Mesenchymal stem cell (in vitro differentiated cells and primary cell): ENCODE results near the gene PRKAG2.

Source experiments
- DNase-seq: peaks from one replicate; pipeline ENCODE4 v3.0.0-alpha.2; 2013
- H2AFZ ChIP-seq: one replicate; pipeline ENCODE4 v1.6.1; 2013; ENCODE audit warnings: low read depth, mild to moderate bottlenecking, control low read depth, inconsistent platforms, low read length, moderate library complexity
- H2AK5ac ChIP-seq: 2 replicates; pipeline ENCODE4 v1.6.1; 2013; ENCODE audit warnings: low read length, moderate library complexity, mild to moderate bottlenecking, inconsistent platforms; ENCODE audit not compliant: severe bottlenecking
- H2BK120ac ChIP-seq: one replicate; pipeline ENCODE4 v1.6.1; 2013; ENCODE audit warnings: low read depth, mild to moderate bottlenecking, inconsistent platforms, low read length, moderate library complexity
- H2BK12ac ChIP-seq, 2 experiments: one replicate each; pipeline ENCODE4 v1.6.1; 2013; ENCODE audit warnings: inconsistent platforms in 2 of 2, low read length in 2 of 2, mild to moderate bottlenecking in 2 of 2, moderate library complexity in 2 of 2, control low read depth in 1 of 2
- H2BK15ac ChIP-seq: one replicate; pipeline ENCODE4 v1.6.1; 2013; ENCODE audit warnings: mild to moderate bottlenecking, low read depth, inconsistent platforms; ENCODE audit not compliant: poor library complexity, severe bottlenecking
- H2BK5ac ChIP-seq: 2 replicates; pipeline ENCODE4 v1.6.1; 2013; ENCODE audit warnings: low read depth, mild to moderate bottlenecking, low read length, control low read depth, inconsistent platforms; ENCODE audit not compliant: poor library complexity, severe bottlenecking
- H3K14ac ChIP-seq, 2 experiments: one replicate each; pipeline ENCODE4 v1.6.1; 2013; ENCODE audit warnings: inconsistent platforms in 2 of 2, low read length in 2 of 2, control low read depth in 1 of 2, mild to moderate bottlenecking in 1 of 2, moderate library complexity in 1 of 2
- H3K18ac ChIP-seq, 2 experiments: one replicate each; pipeline ENCODE4 v1.6.1; 2013; ENCODE audit warnings: inconsistent platforms in 2 of 2, low read length in 2 of 2, control low read depth in 1 of 2, low read depth in 1 of 2, mild to moderate bottlenecking in 1 of 2
- H3K23ac ChIP-seq, 2 experiments: one replicate each; pipeline ENCODE4 v1.6.1; 2013; ENCODE audit warnings: inconsistent platforms in 2 of 2, low read length in 2 of 2, mild to moderate bottlenecking in 2 of 2, moderate library complexity in 2 of 2, control low read depth in 1 of 2
- H3K27ac ChIP-seq: 2 replicates; pipeline ENCODE4 v1.5.1; 2013; ENCODE audit warnings: mild to moderate bottlenecking, moderate library complexity, low read length, control low read depth, inconsistent platforms; ENCODE audit not compliant: poor library complexity, severe bottlenecking
- H3K27me3 ChIP-seq, 2 experiments: 2 replicates each; pipeline versions ENCODE4 v1.6.1 to v1.7.0; 2013; ENCODE audit warnings: low read length in 2 of 2, mild to moderate bottlenecking in 2 of 2, moderate library complexity in 2 of 2, control low read depth in 1 of 2, inconsistent platforms in 1 of 2; ENCODE audit not compliant: control insufficient read depth in 1 of 2, insufficient read depth in 1 of 2
- H3K36me3 ChIP-seq, 2 experiments: 2 replicates each; pipeline versions ENCODE4 v1.6.1 to v1.7.0; 2013; ENCODE audit warnings: low read length in 2 of 2, control low read depth in 1 of 2, inconsistent platforms in 1 of 2, low read depth in 1 of 2, mild to moderate bottlenecking in 1 of 2; ENCODE audit not compliant: insufficient read depth in 2 of 2, control insufficient read depth in 1 of 2
- H3K4ac ChIP-seq, 2 experiments: one replicate each; pipeline ENCODE4 v1.6.1; 2013; ENCODE audit warnings: inconsistent platforms in 2 of 2, low read length in 2 of 2, mild to moderate bottlenecking in 2 of 2, moderate library complexity in 2 of 2, control low read depth in 1 of 2, low read depth in 1 of 2
- H3K4me1 ChIP-seq: 2 replicates; pipeline ENCODE4 v1.6.1; 2013; ENCODE audit warnings: low read depth, low read length, control low read depth; ENCODE audit not compliant: control insufficient read depth, insufficient read depth
- H3K4me2 ChIP-seq: 2 replicates; pipeline ENCODE4 v1.6.1; 2013; ENCODE audit warnings: low read length, mild to moderate bottlenecking, inconsistent platforms; ENCODE audit not compliant: poor library complexity, severe bottlenecking
- H3K4me3 ChIP-seq, 2 experiments: 2 replicates each; pipeline versions ENCODE4 v1.5.1 to v1.7.0; 2013; ENCODE audit warnings: low read length in 2 of 2, mild to moderate bottlenecking in 2 of 2, control low read depth in 1 of 2, low read depth in 1 of 2; ENCODE audit not compliant: insufficient read depth in 1 of 2
- H3K79me1 ChIP-seq: replicated peaks from 2 replicates; pipeline ENCODE4 v1.6.1; 2013; ENCODE audit warnings: mild to moderate bottlenecking, control low read depth, low read length, inconsistent platforms; ENCODE audit not compliant: poor library complexity, severe bottlenecking
- H3K9ac ChIP-seq: 2 replicates; pipeline ENCODE4 v1.7.0; 2013; ENCODE audit warnings: mild to moderate bottlenecking, low read length, moderate library complexity
- H3K9me3 ChIP-seq: 2 replicates; pipeline ENCODE4 v1.7.0; 2013; ENCODE audit warnings: mild to moderate bottlenecking, low read length; ENCODE audit not compliant: control insufficient read depth
- H4K8ac ChIP-seq: one replicate; pipeline ENCODE4 v1.6.1; 2013; ENCODE audit warnings: inconsistent platforms, mild to moderate bottlenecking, low read length, moderate library complexity
- H4K91ac ChIP-seq: one replicate; pipeline ENCODE4 v1.6.1; 2013; ENCODE audit warnings: mild to moderate bottlenecking, low read length, inconsistent platforms
- WGBS: methylation state at CpG from one replicate; pipeline ENCODE4 v1.1.7; 2013; ENCODE audit warnings: mixed read lengths; 5-methylcytosine and 5-hydroxymethylcytosine counted together

PRKAG2 gene

DNA sequence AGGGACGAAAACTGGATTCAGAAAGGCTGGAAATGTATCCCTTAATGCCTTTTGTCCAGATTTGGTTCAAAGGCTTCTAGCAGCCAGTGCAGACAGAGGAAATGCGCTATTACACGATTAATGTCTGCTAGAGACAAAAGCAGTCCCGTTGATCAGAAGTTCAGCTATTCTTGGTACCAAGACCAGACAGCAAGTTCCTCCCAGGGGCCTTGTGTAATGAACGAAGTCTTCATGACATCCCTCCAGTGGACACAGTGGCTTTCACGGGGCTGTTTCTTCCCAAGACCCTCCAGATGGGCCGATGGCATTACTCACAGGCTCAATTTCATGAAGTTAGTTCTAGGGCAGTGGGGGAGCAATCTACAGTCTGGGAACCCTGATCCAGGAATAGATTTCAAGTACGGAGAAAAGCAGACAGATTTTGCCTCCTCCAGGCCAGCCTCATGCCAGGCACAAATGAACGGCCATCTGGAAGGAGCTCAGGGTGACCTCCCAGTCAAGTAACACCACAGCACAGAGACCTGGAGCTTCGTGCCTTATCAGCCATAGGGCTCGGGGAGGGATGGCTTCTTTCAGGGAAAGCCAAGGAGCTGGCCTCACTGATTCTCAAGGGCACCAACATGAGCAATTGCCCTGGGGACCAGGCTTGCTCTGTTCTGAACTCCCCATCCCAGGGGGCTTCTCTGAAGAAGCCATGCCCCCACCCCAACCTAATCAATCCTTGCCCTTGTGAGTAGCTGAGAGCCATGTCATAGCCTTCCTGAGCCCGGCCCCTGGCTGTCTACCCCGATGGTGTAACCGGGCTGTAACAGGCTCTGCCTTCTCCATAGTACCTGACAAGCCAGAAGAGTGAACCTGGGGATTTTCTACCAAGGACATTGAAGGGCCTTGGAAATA lies 101.1 kb downstream of the PRKAG2 start:
- H3K9me3 ChIP-seq, result no peaks in the 10 kb centered on the region
- no peak overlapping the region for H2AK5ac ChIP-seq
- H3K27ac ChIP-seq, result no peak overlapping the region
- no peak overlapping the region for H3K4me2 ChIP-seq
- H3K36me3 ChIP-seq, result no peaks in the 10 kb centered on the region
- H4K91ac ChIP-seq, result no peak overlapping the region
- H4K8ac ChIP-seq, result no peak overlapping the region
- no peak overlapping the region for H3K9ac ChIP-seq
- no peak overlapping the region for H3K4ac ChIP-seq
- no peak for DNase-seq
- H3K27me3 ChIP-seq, result peaks cover 22 to 39% of the 10 kb centered on the region in 2 experiments
- H2BK5ac ChIP-seq, result no peak overlapping the region
- no peak overlapping the region for H3K23ac ChIP-seq
- no peak overlapping the region for H2BK12ac ChIP-seq
- H3K4me1 ChIP-seq, result no peaks in the 10 kb centered on the region
- H3K14ac ChIP-seq, result no peak overlapping the region
- no peak overlapping the region for H3K18ac ChIP-seq
- no peak overlapping the region for H2AFZ ChIP-seq
- H3K79me1 ChIP-seq, result no peaks in the 10 kb centered on the region
- no peak overlapping the region for H3K4me3 ChIP-seq
- H2BK15ac ChIP-seq, result no peak overlapping the region
- WGBS, result 91% methylated on average over 14 of the region's 14 CpGs
- H2BK120ac ChIP-seq, result no peak overlapping the region

DNA sequence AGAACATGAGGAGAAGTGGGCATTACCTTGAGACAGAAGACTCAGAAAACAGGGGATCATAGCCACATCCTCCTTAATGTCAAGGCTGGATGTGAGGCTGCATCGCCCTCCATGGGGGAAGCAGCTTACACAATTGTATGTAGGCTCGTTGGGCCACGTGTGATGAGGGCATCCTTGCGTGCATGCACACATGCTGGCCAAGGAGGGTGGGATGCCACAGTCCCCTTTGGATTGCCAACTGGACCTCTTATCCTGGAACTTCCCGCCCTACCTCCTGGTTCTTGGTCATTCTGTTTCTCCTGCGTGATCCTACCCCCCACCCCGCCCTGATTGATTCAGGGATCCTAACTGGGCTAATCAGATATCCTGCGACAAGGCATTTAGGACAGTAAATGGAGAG lies 102.0 kb downstream of the PRKAG2 start:
- no peak overlapping the region for H3K27ac ChIP-seq
- no peak overlapping the region for H2BK15ac ChIP-seq
- H3K18ac ChIP-seq, result no peak overlapping the region
- H3K14ac ChIP-seq, result no peak overlapping the region
- H2BK12ac ChIP-seq, result no peak overlapping the region
- no peaks in the 10 kb centered on the region for H3K36me3 ChIP-seq
- H3K23ac ChIP-seq, result no peak overlapping the region
- H3K4ac ChIP-seq, result no peak overlapping the region
- H3K9ac ChIP-seq, result no peak overlapping the region
- H4K8ac ChIP-seq, result no peak overlapping the region
- H3K9me3 ChIP-seq, result no peaks in the 10 kb centered on the region
- no peak overlapping the region for H2BK5ac ChIP-seq
- WGBS, result 92% methylated on average over 8 of the region's 8 CpGs
- H3K4me2 ChIP-seq, result no peak overlapping the region
- H2BK120ac ChIP-seq, result no peak overlapping the region
- H4K91ac ChIP-seq, result no peak overlapping the region
- H2AK5ac ChIP-seq, result no peak overlapping the region
- H2AFZ ChIP-seq, result no peak overlapping the region
- H3K4me1 ChIP-seq, result no peaks in the 10 kb centered on the region
- H3K27me3 ChIP-seq, result peaks cover 27 to 35% of the 10 kb centered on the region in 2 experiments
- no peaks in the 10 kb centered on the region for H3K79me1 ChIP-seq
- DNase-seq, result no peak
- no peak overlapping the region for H3K4me3 ChIP-seq

DNA sequence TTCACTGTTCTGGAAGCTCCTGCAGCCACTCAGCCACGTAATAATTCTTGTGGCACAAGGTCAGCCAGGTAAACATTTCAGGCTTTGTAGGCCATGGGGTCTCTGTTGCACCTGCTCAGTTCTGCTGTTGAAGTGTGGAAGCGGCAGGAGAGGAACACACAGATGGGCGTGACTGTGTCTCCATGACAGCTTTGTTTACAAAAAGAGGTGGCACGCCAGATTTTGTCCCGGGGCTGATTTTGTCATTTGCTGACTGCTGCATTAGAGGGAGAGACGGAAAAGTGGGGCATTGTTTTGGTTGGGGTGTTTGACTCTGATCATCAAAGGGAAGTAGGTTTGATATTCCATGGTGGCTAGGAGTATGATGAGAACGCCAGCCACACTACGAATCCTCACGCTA lies 103.1 kb downstream of the PRKAG2 start:
- H3K79me1 ChIP-seq, result no peaks in the 10 kb centered on the region
- H3K27ac ChIP-seq, result no peak overlapping the region
- no peak overlapping the region for H3K4ac ChIP-seq
- no peak overlapping the region for H3K23ac ChIP-seq
- no peak overlapping the region for H3K4me3 ChIP-seq
- no peak for DNase-seq
- H3K4me2 ChIP-seq, result no peak overlapping the region
- H3K9me3 ChIP-seq, result no peaks in the 10 kb centered on the region
- H2AFZ ChIP-seq, result no peak overlapping the region
- H2AK5ac ChIP-seq, result no peak overlapping the region
- no peak overlapping the region for H2BK120ac ChIP-seq
- H3K18ac ChIP-seq, result no peak overlapping the region
- no peak overlapping the region for H3K9ac ChIP-seq
- WGBS, result 91% methylated on average over 9 of the region's 9 CpGs
- H2BK5ac ChIP-seq, result no peak overlapping the region
- no peak overlapping the region for H3K14ac ChIP-seq
- H4K8ac ChIP-seq, result no peak overlapping the region
- no peak overlapping the region for H2BK15ac ChIP-seq
- peaks cover 24 to 32% of the 10 kb centered on the region in 2 experiments for H3K27me3 ChIP-seq
- no peak overlapping the region for H2BK12ac ChIP-seq
- no peaks in the 10 kb centered on the region for H3K36me3 ChIP-seq
- H3K4me1 ChIP-seq, result no peaks in the 10 kb centered on the region
- no peak overlapping the region for H4K91ac ChIP-seq

DNA sequence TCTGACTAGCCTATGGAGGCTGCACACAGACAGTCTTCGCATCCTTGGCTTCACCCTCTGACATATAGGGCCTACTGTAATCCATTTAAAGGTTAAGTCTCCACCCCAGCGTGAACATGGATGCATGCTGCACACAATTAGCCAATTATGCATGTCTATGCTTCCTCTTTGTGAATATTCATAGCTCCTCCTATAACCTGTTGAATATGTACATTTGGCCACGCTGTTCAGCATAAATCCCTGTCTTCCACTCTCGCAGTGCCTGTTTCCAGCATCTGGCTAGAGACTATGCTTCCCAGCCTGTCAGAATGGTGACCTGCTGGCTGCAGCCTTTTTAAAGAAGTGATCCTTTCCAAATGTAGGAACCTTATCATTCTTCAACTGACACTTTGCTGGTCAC lies 106.7 kb downstream of the PRKAG2 start:
- Histone ChIP-seq H3K23ac (no peak overlapping the region), H3K4me3 (no peak overlapping the region), H3K18ac (no peak overlapping the region), H3K14ac (no peak overlapping the region), H3K4ac (no peak overlapping the region), H3K36me3 (no peaks in the 10 kb centered on the region), H2BK15ac (no peak overlapping the region), H4K8ac (no peak overlapping the region), H2BK120ac (no peak overlapping the region), H3K27me3 (peaks cover 27 to 41% of the 10 kb centered on the region in 2 experiments), H2AFZ (no peak overlapping the region), H3K9me3 (no peaks in the 10 kb centered on the region), H3K79me1 (no peaks in the 10 kb centered on the region), H2BK12ac (no peak overlapping the region), H3K9ac (no peak overlapping the region), H2BK5ac (no peak overlapping the region), H2AK5ac (no peak overlapping the region), H3K27ac (no peak overlapping the region), H4K91ac (no peak overlapping the region), H3K4me1 (no peaks in the 10 kb centered on the region), H3K4me2 (no peak overlapping the region)
- 82% methylated on average over 4 of the region's 4 CpGs for WGBS
- no peak for DNase-seq
